A549 (cell line): ENCODE measurements around the gene UNCX. TPM values are rescaled to one million over a fixed set of nuclear protein-coding genes. Genes with fewer than 3 reads are reported as not detected.
A peak's percentile ranks its signal among the peaks of the same experiment; 100 is the strongest.
"Not testable (repeated sequence)": the region's sequence is repeated elsewhere in the genome, so short reads cannot be mapped to it uniquely, and the experiment has no call there.

Source experiments
- ATAC-seq, 2 experiments: fragments of 200-7000 bp in 1 of 2; fragments of >200 bp in 1 of 2; cut with Nextera tagmentation in 1 of 2; cut with Tn5 transposase in 1 of 2; 3 replicates each; pipeline versions ENCODE4 v1.8.0 to v1.9.1; 2018 to 2020; ENCODE audit warnings: mild to moderate bottlenecking in 1 of 2, moderate library complexity in 1 of 2
- CTCF ChIA-PET: fragments of 300-600 bp; sonication (Branson Sonifier 250); formaldehyde crosslinking; extraction: SDS; loops from one replicate; lab custom pipeline; 2021; ENCODE audit warnings: antibody characterized with exemption, inconsistent platforms; lab: Yijun Ruan, JAX
- POLR2A ChIA-PET: fragments of 350-600 bp; formaldehyde crosslinking; extraction: SDS; loops from one replicate; lab custom pipeline; 2021; ENCODE audit warnings: antibody characterized with exemption, inconsistent platforms; lab: Yijun Ruan, JAX
- DNase-seq, 2 experiments: peaks; one replicate each; pipeline versions ENCODE4 v3.0.0 to v3.0.0-alpha.2; 2011 to 2016; ENCODE audit warnings: low read depth in 1 of 2, low spot score in 1 of 2
- FAIRE-seq: peaks from 2 replicates; lab custom pipeline; 2011; peaks lifted over from hg19 to GRCh38; lab: Jason Lieb, UNC
- H3K27ac ChIP-seq, 2 experiments: fragments of >200 bp; sonication (Bioruptor Twin); formaldehyde crosslinking; 3 replicates each; pipeline ENCODE4 v1.5.1; 2016 to 2017
- H3K4me1 ChIP-seq: fragments of >200 bp; sonication (Bioruptor Twin); formaldehyde crosslinking; 3 replicates; pipeline ENCODE4 v1.6.1; 2016
- H3K4me2 ChIP-seq: fragments of >200 bp; sonication (Bioruptor Twin); formaldehyde crosslinking; 3 replicates; pipeline ENCODE4 v1.6.1; 2016
- H3K4me3 ChIP-seq: fragments of >200 bp; sonication (Bioruptor Twin); formaldehyde crosslinking; 3 replicates; pipeline ENCODE4 v1.5.1; 2016
- H3K9me3 ChIP-seq: fragments of >200 bp; sonication (Bioruptor Twin); formaldehyde crosslinking; 3 replicates; pipeline ENCODE4 v1.6.1; 2016
- ATOH8 ChIP-seq: fragments of 250-450 bp; sonication (Bioruptor Pico); IDR thresholded peaks from 2 replicates; pipeline ENCODE4 v1.5.0; 2020; ENCODE audit warnings: low read depth, mild to moderate bottlenecking, moderate library complexity
- BHLHE40 ChIP-seq: IDR thresholded peaks from 2 replicates; pipeline ENCODE4 v1.6.1; 2012; ENCODE audit warnings: low read depth, low read length, inconsistent platforms
- CBX2 ChIP-seq: fragments of 200-600 bp; sonication (generic); IDR thresholded peaks from 2 replicates; pipeline ENCODE4 v1.6.1; 2016; ENCODE audit warnings: low read depth, mild to moderate bottlenecking, borderline replicate concordance
- CBX8 ChIP-seq: fragments of 200-600 bp; sonication (generic); IDR thresholded peaks from 2 replicates; pipeline ENCODE4 v1.6.1; 2016
- CEBPB ChIP-seq, 2 experiments: fragments of >200 bp in 1 of 2; sonication (Bioruptor Twin) in 1 of 2; formaldehyde crosslinking in 1 of 2; IDR thresholded peaks; 2 replicates each; pipeline ENCODE4 v1.6.1; 2012 to 2016
- FOSB ChIP-seq: fragments of 250-450 bp; sonication (Bioruptor Pico); IDR thresholded peaks from 2 replicates; pipeline ENCODE4 v1.5.0; 2020; ENCODE audit warnings: mild to moderate bottlenecking, moderate library complexity
- FOSL2 ChIP-seq, 2 experiments: fragments of 450-650 bp in 1 of 2; fragments of >200 bp in 1 of 2; sonication (Bioruptor Twin) in 1 of 2; formaldehyde crosslinking; IDR thresholded peaks; 2 replicates each; pipeline versions ENCODE4 v1.5.0 to v1.6.1; 2016 to 2020; ENCODE audit warnings: mild to moderate bottlenecking in 1 of 2, moderate library complexity in 1 of 2
- HEYL ChIP-seq: fragments of 250-450 bp; sonication (Bioruptor Pico); IDR thresholded peaks from 2 replicates; pipeline ENCODE4 v1.8.0; 2021; ENCODE audit warnings: mild to moderate bottlenecking, moderate library complexity
- HOXA7 ChIP-seq: fragments of 250-450 bp; sonication (Bioruptor Pico); IDR thresholded peaks from 2 replicates; pipeline ENCODE4 v1.5.0; 2020; ENCODE audit warnings: mild to moderate bottlenecking, moderate library complexity
- JUN ChIP-seq, 2 experiments: fragments of >200 bp; sonication (Bioruptor Twin); formaldehyde crosslinking; IDR thresholded peaks; 2 replicates in 1 of 2; 3 replicates in 1 of 2; pipeline ENCODE4 v1.6.1; 2016 to 2017
- KDM1A ChIP-seq: fragments of 200-600 bp; sonication (generic); IDR thresholded peaks from 2 replicates; pipeline ENCODE4 v1.6.1; 2016; ENCODE audit warnings: low read depth, mild to moderate bottlenecking
- KDM5A ChIP-seq: fragments of 200-600 bp; sonication (generic); IDR thresholded peaks from 2 replicates; pipeline ENCODE4 v1.6.1; 2016; ENCODE audit warnings: antibody characterized with exemption, mild to moderate bottlenecking
- POLR2AphosphoS2 ChIP-seq: conservative IDR thresholded peaks from 2 replicates; pipeline ENCODE4 v1.6.1; 2012; ENCODE audit warnings: low read length, improper control_type of control experiment, inconsistent platforms
- RAD21 ChIP-seq, 2 experiments: fragments of >200 bp in 1 of 2; sonication (Bioruptor Twin) in 1 of 2; formaldehyde crosslinking in 1 of 2; IDR thresholded peaks in 1 of 2; conservative IDR thresholded peaks in 1 of 2; 2 replicates in 1 of 2; 3 replicates in 1 of 2; pipeline ENCODE4 v1.6.1; 2012 to 2018; ENCODE audit warnings: inconsistent platforms in 1 of 2
- RARB ChIP-seq: fragments of 250-450 bp; sonication (Bioruptor Pico); IDR thresholded peaks from 2 replicates; pipeline ENCODE4 v1.8.0; 2021; ENCODE audit warnings: mild to moderate bottlenecking, moderate library complexity
- SMC3 ChIP-seq: fragments of >200 bp; sonication (Bioruptor Twin); formaldehyde crosslinking; IDR thresholded peaks from 3 replicates; pipeline ENCODE4 v1.6.1; 2018; ENCODE audit warnings: inconsistent platforms
- SREBF2 ChIP-seq: fragments of 450-650 bp; IDR thresholded peaks from 2 replicates; pipeline ENCODE4 v1.6.1; 2014; ENCODE audit warnings: mild to moderate bottlenecking, moderate library complexity
- TFCP2L1 ChIP-seq: fragments of 250-450 bp; sonication (Bioruptor Pico); IDR thresholded peaks from 2 replicates; pipeline ENCODE4 v1.5.0; 2021; ENCODE audit warnings: mild to moderate bottlenecking
- TP53 ChIP-seq: fragments of 250-450 bp; sonication (Bioruptor Pico); IDR thresholded peaks from 2 replicates; pipeline ENCODE4 v1.5.0; 2021; ENCODE audit warnings: mild to moderate bottlenecking, moderate library complexity
- USF2 ChIP-seq: fragments of 450-650 bp; IDR thresholded peaks from 2 replicates; pipeline ENCODE4 v1.6.1; 2014; ENCODE audit warnings: antibody characterized with exemption
- ZNF302 ChIP-seq: fragments of 250-450 bp; sonication (Bioruptor Pico); IDR thresholded peaks from 2 replicates; pipeline ENCODE4 v1.9.0; 2021; ENCODE audit warnings: inconsistent platforms, mild to moderate bottlenecking, moderate library complexity
- ZSCAN20 ChIP-seq: fragments of 250-450 bp; sonication (Bioruptor Pico); IDR thresholded peaks from 2 replicates; pipeline ENCODE4 v1.8.0; 2022; ENCODE audit warnings: mild to moderate bottlenecking, moderate library complexity
- WGBS: methylation state at CpG from one replicate; pipeline ENCODE4 v1.1.6; 2017; ENCODE audit errors: missing lambda C conversion rate; 5-methylcytosine and 5-hydroxymethylcytosine counted together
- polyA plus RNA-seq, 4 experiments: library from polyadenylated mRNA; depleted of rRNA in 3 of 4; stranded (reverse); fragments of >200 nt; fragmentation: RNase III in 1 of 4; extraction: RNeasy Plus Mini Kit Qiagen cat#74134 plus additional on column Dnase treatment in 1 of 4; gene quantifications; 2 replicates in 3 of 4; 3 replicates in 1 of 4; pipeline ENCODE4 v1.2.3, GENCODE V29; 2011 to 2017

Gene UNCX
- polyA plus RNA-seq, 2 of the 4 experiments (the other 2 are of a cell fraction) = not detected

- no peak for TF ChIP-seq ZNF302 (CRISPR knock-in tag)
Observed at GRCh38 chr7:1210979-1211608, 21.6 kb upstream of the UNCX start (continued).

GRCh38 chr7:1211611-1212010 is 21.1 kb upstream of the UNCX start:
- ChIA-PET CTCF (interaction anchor here (0.9 to 3.3 kb wide), 6 partner anchors 10 to 201 kb away, joined by 3 to 10 read pairs (median 4); no protein-coding TSS in a partner anchor), POLR2A (no interaction called here)
- ATAC-seq (peak in 1 of 2 experiments; percentile 32; a peak in 2 of 6 replicates), FAIRE-seq (no peak), DNase-seq (no peak)
- Histone ChIP-seq H3K4me1 (no peaks in the 10 kb centered on the region), H3K9me3 (no peaks in the 10 kb centered on the region), H3K27ac (no peak overlapping the region), H3K4me2 (no peak overlapping the region), H3K4me3 (no peak overlapping the region)
- no peak for TF ChIP-seq POLR2AphosphoS2
- TF ChIP-seq RAD21 (conservative IDR thresholded peaks at IDR 0.05 in 1 of 2, IDR thresholded peaks at IDR 0.05 in 1 of 2) = no peak
- TF ChIP-seq TFCP2L1 (CRISPR knock-in tag) = no peak
- TF ChIP-seq, all 56 proteins: peak for 0
- WGBS = 64% methylated on average over 11 of the region's 11 CpGs

- POLR2A ChIA-PET, H3K9me3 ChIP-seq, DNase-seq, H3K4me2 ChIP-seq, H3K4me1 ChIP-seq, H3K4me3 ChIP-seq, ATAC-seq, H3K27ac ChIP-seq, FAIRE-seq: not testable (repeated sequence)
- CTCF ChIA-PET = interaction anchor here (0.9 to 3.3 kb wide), 5 partner anchors 13 to 201 kb away, joined by 3 to 10 read pairs (median 4); no protein-coding TSS in a partner anchor
- WGBS = 66% methylated on average over 5 of the region's 5 CpGs
Observed at GRCh38 chr7:1212025-1212424, 20.6 kb upstream of the UNCX start.

- H3K9me3 ChIP-seq = no peaks in the 10 kb centered on the region
- ChIA-PET CTCF (interaction anchor here (0.7 to 3.6 kb wide), 2 partner anchors 11 to 21 kb away, joined by 3 to 22 read pairs; no protein-coding TSS in a partner anchor), POLR2A (no interaction called here)
- 60% methylated on average over 13 of the region's 18 CpGs for WGBS
- no peak overlapping the region for H3K4me3 ChIP-seq
- no peaks in the 10 kb centered on the region for H3K4me1 ChIP-seq
- no peak for FAIRE-seq
- H3K4me2 ChIP-seq = no peak overlapping the region
- no peak overlapping the region for H3K27ac ChIP-seq
- peak in 1 of 2 experiments; percentile 26; a peak in 2 of 6 replicates for ATAC-seq
- DNase-seq = no peak
- TF ChIP-seq CBX8 = no peak
- TF ChIP-seq ZSCAN20 = no peak
- no peak for TF ChIP-seq RARB (CRISPR knock-in tag)
- TF ChIP-seq KDM5A = no peak
- no peak for TF ChIP-seq FOSB (CRISPR knock-in tag)
- no peak for TF ChIP-seq HEYL (CRISPR knock-in tag)
Observed at GRCh38 chr7:1214516-1214915, 18.2 kb upstream of the UNCX start.

GRCh38 chr7:1218541-1219165 is 14.0 kb upstream of the UNCX start:
- CTCF ChIA-PET = interaction anchor here (1.1 to 10.2 kb wide), 5 partner anchors 14 to 222 kb away, joined by 3 to 218 read pairs (median 8); no protein-coding TSS in a partner anchor
- no peak for TF ChIP-seq CBX2
- no peak for TF ChIP-seq TP53
- TF ChIP-seq FOSL2 (IDR thresholded peaks at IDR 0.05) = no peak
- TF ChIP-seq FOSL2 (CRISPR knock-in tag; IDR thresholded peaks at IDR 0.05) = no peak
- no peak for TF ChIP-seq JUN (IDR thresholded peaks at IDR 0.05)
- no peak for TF ChIP-seq HOXA7
- TF ChIP-seq CEBPB (IDR thresholded peaks at IDR 0.05) = no peak
- no peak for TF ChIP-seq POLR2AphosphoS2
- no peak for TF ChIP-seq SREBF2
- TF ChIP-seq SMC3 = no peak
- no peak for TF ChIP-seq KDM1A
- no peak for TF ChIP-seq ATOH8
- TF ChIP-seq BHLHE40 = no peak
- TF ChIP-seq USF2 = no peak
- TF ChIP-seq CBX8 = no peak
- FAIRE-seq (no peak), DNase-seq (no peak), ATAC-seq (no peak)
- Histone ChIP-seq H3K4me1 (no peaks in the 10 kb centered on the region), H3K9me3 (no peaks in the 10 kb centered on the region), H3K4me3 (no peak overlapping the region), H3K27ac (no peak overlapping the region), H3K4me2 (no peak overlapping the region)
- 82% methylated on average over 16 of the region's 24 CpGs for WGBS
- POLR2A ChIA-PET = no interaction called here
